HL-60 (cell line): ENCODE data around the gene ENTPD2.

Experiments
- DNase-seq, 2 experiments: peaks; one replicate each; pipeline ENCODE4 v3.0.0-alpha.2; 2010 to 2020; ENCODE audit warnings: low read depth in 1 of 2, low spot score in 1 of 2
- H3K27ac ChIP-seq: fragments of 250-450 bp; sonication (Bioruptor Pico); replicated peaks from 2 replicates; pipeline ENCODE4 v1.5.1; 2020; ENCODE audit warnings: mild to moderate bottlenecking, moderate library complexity
- H3K27me3 ChIP-seq: fragments of 250-450 bp; sonication (Bioruptor Pico); 2 replicates; pipeline ENCODE4 v1.5.1; 2021; ENCODE audit warnings: mild to moderate bottlenecking, moderate library complexity; ENCODE audit not compliant: insufficient read depth, poor library complexity, severe bottlenecking
- H3K4me3 ChIP-seq: replicated peaks from 2 replicates; pipeline ENCODE4 v1.5.1; 2011; ENCODE audit warnings: mild to moderate bottlenecking, control low read depth, low read length; ENCODE audit not compliant: insufficient read depth
- GABPA ChIP-seq: IDR thresholded peaks from 2 replicates; pipeline ENCODE4 v1.6.1; 2012; ENCODE audit warnings: low read depth
- POLR2AphosphoS5 ChIP-seq: IDR thresholded peaks from 2 replicates; pipeline ENCODE4 v1.6.1; 2012; ENCODE audit warnings: low read depth
- SPI1 ChIP-seq: IDR thresholded peaks from 2 replicates; pipeline ENCODE4 v1.6.1; 2012; ENCODE audit warnings: low read depth, mild to moderate bottlenecking, borderline replicate concordance
- TF ChIP-seq, protein P1 (sequence below): IDR thresholded peaks from 2 replicates; pipeline ENCODE4 v1.6.1; 2012; ENCODE audit warnings: low read depth; ENCODE audit not compliant: insufficient replicate concordance
- TF ChIP-seq, protein P2 (sequence below): IDR thresholded peaks from one replicate; pipeline ENCODE4 v1.5.1; 2011; ENCODE audit warnings: low read length, control low read depth, inconsistent platforms; ENCODE audit not compliant: insufficient read depth

Gene ENTPD2

DNA sequence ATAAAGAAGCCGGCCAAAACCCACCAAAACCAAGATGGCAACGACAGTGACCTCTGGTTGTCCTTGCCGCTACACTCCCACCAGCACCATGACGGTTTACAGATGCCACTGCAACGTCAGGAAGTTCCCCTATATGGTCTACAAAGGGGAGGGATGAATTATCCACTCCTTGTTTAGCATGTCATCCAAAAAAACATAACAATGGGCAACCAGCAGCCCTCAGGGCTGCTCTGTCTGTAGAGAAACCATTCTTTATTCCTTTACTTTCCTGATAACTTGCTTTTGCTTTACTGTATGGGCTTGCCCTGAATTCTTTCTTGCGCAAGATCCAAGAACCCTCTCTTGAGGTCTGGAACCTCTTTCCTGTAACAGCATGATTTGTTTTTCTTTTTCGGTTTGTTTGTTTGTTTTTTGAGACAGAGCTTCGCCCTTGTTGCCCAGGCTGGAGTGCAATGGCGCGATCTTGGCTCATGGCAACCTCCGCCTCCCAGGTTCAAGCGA is 21.5 kb upstream of the ENTPD2 start:
- Histone ChIP-seq H3K4me3 (no peak overlapping the region), H3K27ac (no peak overlapping the region), H3K27me3 (peaks cover 10% of the 10 kb centered on the region)
- no peak for DNase-seq
- TF ChIP-seq, protein P1, sequence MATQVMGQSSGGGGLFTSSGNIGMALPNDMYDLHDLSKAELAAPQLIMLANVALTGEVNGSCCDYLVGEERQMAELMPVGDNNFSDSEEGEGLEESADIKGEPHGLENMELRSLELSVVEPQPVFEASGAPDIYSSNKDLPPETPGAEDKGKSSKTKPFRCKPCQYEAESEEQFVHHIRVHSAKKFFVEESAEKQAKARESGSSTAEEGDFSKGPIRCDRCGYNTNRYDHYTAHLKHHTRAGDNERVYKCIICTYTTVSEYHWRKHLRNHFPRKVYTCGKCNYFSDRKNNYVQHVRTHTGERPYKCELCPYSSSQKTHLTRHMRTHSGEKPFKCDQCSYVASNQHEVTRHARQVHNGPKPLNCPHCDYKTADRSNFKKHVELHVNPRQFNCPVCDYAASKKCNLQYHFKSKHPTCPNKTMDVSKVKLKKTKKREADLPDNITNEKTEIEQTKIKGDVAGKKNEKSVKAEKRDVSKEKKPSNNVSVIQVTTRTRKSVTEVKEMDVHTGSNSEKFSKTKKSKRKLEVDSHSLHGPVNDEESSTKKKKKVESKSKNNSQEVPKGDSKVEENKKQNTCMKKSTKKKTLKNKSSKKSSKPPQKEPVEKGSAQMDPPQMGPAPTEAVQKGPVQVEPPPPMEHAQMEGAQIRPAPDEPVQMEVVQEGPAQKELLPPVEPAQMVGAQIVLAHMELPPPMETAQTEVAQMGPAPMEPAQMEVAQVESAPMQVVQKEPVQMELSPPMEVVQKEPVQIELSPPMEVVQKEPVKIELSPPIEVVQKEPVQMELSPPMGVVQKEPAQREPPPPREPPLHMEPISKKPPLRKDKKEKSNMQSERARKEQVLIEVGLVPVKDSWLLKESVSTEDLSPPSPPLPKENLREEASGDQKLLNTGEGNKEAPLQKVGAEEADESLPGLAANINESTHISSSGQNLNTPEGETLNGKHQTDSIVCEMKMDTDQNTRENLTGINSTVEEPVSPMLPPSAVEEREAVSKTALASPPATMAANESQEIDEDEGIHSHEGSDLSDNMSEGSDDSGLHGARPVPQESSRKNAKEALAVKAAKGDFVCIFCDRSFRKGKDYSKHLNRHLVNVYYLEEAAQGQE = no peak
- TF ChIP-seq GABPA (no peak), POLR2AphosphoS5 (no peak), SPI1 (no peak)
- TF ChIP-seq, protein P2, sequence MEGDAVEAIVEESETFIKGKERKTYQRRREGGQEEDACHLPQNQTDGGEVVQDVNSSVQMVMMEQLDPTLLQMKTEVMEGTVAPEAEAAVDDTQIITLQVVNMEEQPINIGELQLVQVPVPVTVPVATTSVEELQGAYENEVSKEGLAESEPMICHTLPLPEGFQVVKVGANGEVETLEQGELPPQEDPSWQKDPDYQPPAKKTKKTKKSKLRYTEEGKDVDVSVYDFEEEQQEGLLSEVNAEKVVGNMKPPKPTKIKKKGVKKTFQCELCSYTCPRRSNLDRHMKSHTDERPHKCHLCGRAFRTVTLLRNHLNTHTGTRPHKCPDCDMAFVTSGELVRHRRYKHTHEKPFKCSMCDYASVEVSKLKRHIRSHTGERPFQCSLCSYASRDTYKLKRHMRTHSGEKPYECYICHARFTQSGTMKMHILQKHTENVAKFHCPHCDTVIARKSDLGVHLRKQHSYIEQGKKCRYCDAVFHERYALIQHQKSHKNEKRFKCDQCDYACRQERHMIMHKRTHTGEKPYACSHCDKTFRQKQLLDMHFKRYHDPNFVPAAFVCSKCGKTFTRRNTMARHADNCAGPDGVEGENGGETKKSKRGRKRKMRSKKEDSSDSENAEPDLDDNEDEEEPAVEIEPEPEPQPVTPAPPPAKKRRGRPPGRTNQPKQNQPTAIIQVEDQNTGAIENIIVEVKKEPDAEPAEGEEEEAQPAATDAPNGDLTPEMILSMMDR = no peak

DNA sequence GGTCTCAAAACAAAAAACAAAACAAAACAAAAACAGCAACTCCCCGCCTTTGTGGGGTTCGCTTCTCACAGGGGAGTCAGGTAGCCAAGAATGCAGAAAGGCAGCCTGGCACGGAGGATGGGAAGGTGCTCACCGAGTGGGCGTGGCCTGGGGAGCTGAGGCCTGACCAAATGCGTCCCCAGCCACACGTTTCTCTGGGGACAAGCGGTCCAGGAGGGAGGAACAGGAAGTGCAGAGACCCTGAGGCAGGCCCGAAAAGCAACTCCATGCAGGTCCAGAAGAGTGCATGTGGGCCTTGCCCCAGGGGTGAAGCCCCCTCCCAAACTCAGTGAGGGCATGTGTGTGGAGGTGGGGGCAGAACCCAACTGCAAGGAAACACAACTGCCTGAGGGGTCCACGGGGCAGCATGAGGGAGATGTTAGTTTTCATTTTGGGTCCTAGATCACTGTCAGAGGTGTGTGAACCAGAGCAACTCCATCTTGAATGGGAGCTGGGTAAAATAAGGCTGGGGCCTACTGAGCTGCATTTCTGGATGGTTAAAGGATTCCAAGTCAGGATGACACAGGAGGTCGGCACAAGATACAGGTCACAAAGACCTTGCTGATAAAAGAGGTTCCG is 20.9 kb upstream of the ENTPD2 start:
- no peak for DNase-seq
- peaks cover 10% of the 10 kb centered on the region for H3K27me3 ChIP-seq
- no peak overlapping the region for H3K27ac ChIP-seq
- H3K4me3 ChIP-seq = no peak overlapping the region
- TF ChIP-seq SPI1 (no peak), POLR2AphosphoS5 (no peak), GABPA (no peak)
- TF ChIP-seq, protein P2 = no peak
- TF ChIP-seq, protein P1 = no peak

DNA sequence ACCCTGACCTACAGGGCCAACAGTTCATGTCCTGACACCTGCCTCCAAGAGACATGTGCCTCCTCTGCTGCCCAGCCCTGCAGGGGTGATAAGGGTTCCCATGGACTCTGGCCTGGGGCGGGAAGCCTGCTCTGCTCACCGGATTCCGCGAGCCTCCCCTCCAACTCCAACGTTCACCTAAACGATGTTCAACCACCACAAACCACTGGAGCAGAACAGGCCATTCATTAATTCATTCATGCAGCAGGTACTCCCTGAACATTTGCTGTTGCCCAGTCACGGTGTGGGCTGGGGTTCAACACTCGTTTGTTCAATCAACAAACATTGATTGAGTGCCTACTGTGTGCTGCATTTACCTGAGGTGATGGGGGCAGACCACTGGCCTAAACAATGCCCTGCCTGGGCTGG is 20.1 kb upstream of the ENTPD2 start:
- H3K27me3 ChIP-seq = peaks cover 10% of the 10 kb centered on the region
- DNase-seq = no peak
- TF ChIP-seq SPI1 (no peak), POLR2AphosphoS5 (no peak), GABPA (no peak)
- TF ChIP-seq, protein P1 = no peak
- TF ChIP-seq, protein P2 = no peak
- no peak overlapping the region for H3K4me3 ChIP-seq
- no peak overlapping the region for H3K27ac ChIP-seq
